GM12872 (cell line): Measurements from ENCODE around the gene SEC14L6.

Experiments
- CTCF ChIP-seq: IDR thresholded peaks from 3 replicates; pipeline ENCODE4 v1.5.1; 2011; ENCODE audit warnings: low read depth, mild to moderate bottlenecking, low read length, moderate library complexity; ENCODE audit not compliant: insufficient read depth

Gene SEC14L6

DNA sequence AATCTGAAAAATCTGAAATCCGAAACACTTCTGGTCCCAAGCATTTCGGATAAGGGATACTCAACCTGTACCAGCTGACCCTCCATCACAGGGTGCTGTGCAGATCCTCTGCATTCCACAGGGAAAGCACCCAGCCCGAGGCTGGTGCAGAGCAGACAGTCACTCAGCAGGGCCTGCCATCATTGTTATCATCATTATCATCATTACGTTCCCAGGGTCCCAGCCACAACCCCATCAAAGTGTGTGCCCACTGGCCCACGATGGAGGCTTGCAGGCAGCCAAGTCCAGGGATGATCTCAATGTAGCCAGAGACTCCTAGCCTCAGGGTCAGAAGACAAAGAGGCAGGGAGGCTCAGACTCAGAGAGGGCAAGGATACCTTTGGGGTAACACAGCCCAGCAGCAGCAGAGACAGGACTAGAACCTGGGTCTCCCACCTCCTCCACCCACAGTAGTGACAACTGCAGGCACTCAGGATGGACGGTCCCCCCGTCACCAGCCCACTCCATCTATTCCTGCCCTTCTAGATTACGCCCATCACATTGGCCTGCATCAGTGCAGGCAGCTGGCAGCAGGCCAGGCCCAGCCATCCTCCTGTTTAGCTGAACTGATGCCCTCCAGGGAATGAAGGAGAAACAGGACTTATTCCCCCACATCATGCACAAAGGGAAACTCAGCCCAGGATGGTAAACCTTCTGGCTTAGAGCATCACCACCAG lies 17.7 kb upstream of the SEC14L6 start:
- TF ChIP-seq CTCF, result no peak

- no peak for TF ChIP-seq CTCF
Measured at GRCh38 chr22:30562366-30562765, 15.8 kb upstream of the SEC14L6 start.

GRCh38 chr22:30561402-30562189 lies 15.1 kb upstream of the SEC14L6 start:
- TF ChIP-seq CTCF, result no peak

DNA sequence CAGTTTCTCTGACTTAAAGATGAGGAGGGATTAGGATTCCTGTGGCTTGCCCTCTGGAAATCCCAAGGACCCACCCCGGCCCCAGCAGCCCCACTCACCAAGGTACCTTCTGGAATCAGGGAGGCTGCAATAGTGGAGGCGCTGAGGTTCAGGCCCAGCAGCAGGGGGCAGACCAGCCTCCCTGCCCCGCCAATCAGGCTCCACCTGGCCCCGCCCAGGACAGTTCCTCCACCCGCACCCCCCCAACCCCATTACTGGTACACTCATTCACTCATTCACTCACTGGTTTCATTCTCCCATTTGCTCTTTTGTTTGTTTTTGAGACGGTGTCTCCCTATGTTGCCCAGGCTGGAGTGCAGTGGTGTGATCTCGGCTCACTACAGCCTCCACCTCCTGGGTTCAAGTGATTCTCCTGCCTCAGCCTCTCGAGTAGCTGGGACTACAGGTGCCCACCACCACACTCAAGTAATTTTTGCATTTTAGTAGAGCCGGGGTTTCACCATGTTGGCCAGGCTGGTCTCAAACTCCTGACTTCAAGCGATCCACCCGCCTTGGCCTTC lies 14.2 kb upstream of the SEC14L6 start:
- TF ChIP-seq CTCF, result 0 out of 3 replicates have a peak, but pooled peaks have one; percentile 39

- no peak for TF ChIP-seq CTCF
Measured at GRCh38 chr22:30559889-30560288, 13.3 kb upstream of the SEC14L6 start.

DNA sequence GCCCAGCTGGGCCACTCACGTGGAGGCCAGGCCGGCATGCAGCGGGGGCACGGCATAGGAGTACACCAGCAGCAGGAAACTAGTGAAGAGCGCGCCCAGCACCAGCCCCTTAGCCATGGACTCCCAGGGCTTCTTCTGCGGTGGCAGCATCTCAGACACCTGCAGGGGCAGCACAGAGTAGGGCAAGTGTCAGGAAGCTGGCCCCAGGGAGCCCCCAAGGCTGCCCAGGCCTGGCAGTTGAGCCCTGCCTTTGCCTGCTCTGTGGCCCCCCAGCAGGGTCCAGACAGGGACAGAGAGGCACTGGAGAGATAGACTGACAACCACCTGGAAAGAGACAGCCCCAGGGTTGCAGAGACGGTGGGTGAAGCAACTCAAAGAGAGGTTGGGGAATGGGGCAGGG lies 10.7 kb upstream of the SEC14L6 start:
- no peak for TF ChIP-seq CTCF

DNA sequence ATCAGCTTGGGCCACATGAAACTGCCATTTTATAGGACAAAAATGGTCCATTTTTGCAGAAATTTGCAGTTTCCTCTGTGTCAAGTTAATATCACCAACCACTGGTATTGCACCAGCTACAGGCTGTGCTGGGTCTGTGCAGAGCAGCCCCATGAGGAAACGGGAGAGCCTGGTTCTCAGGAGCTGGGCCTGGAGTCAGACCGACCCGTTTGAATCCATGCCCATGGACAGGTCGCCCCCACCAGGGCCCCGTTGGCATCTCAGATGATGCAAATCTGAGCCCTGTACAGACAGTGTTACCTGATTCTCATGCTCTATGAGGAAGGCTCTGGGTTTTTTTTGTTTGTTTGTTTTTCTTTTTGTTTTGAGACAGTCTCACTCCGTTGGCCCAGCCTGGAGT lies 9.8 kb upstream of the SEC14L6 start:
- TF ChIP-seq CTCF, result 0 out of 3 replicates have a peak, but pooled peaks have one; percentile 9
